HUDEP-2 (cell line): ENCODE measurements around the gene STYK1.
"Not testable (repeated sequence)": the region's sequence is repeated elsewhere in the genome, so short reads cannot be mapped to it uniquely, and the experiment has no call there.

ENCODE experiments used
- DNase-seq, 76 experiments: peaks; one replicate each; lab custom pipeline; 2025; ENCODE audit not compliant: unreplicated experiment in 76 of 76; lab: John Stamatoyannopoulos, UW

The STYK1 gene

GRCh38 chr12:10623131-10623530 is 50.7 kb downstream of the STYK1 start:
- no peak for DNase-seq

GRCh38 chr12:10621278-10621677 is 52.6 kb downstream of the STYK1 start:
- no peak for DNase-seq

- no peak for DNase-seq
Observed at GRCh38 chr12:10620078-10620779, 53.6 kb downstream of the STYK1 start.

GRCh38 chr12:10618338-10618987 is 55.4 kb downstream of the STYK1 start:
- DNase-seq: no peak

GRCh38 chr12:10617863-10618262 is 56.0 kb downstream of the STYK1 start:
- DNase-seq: peak in 1 of 76 experiments; percentile 2

GRCh38 chr12:10615532-10615931 is 58.3 kb downstream of the STYK1 start:
- DNase-seq: no peak

GRCh38 chr12:10614056-10614370 is 59.8 kb downstream of the STYK1 start:
- peak in 1 of 76 experiments; percentile 21 for DNase-seq

GRCh38 chr12:10613349-10614055 is 60.4 kb downstream of the STYK1 start, which contains the start of gene MAGOHB:
TSS of gene MAGOHB (minus strand) at chr12:10613609. CDS start at chr12:10613532, 77 bp downstream.
- DNase-seq: peak; percentile 4 to 95 (median 88)

- DNase-seq: peak in 3 of 76 experiments; percentile 34 to 52 (median 38)
Observed at GRCh38 chr12:10612984-10613348, 60.9 kb downstream of the STYK1 start.

- DNase-seq: no peak
Observed at GRCh38 chr12:10612110-10612509, 61.7 kb downstream of the STYK1 start.

GRCh38 chr12:10611258-10611657 is 62.6 kb downstream of the STYK1 start:
- DNase-seq: not testable (repeated sequence)

GRCh38 chr12:10610188-10610587 is 63.7 kb downstream of the STYK1 start:
- DNase-seq: no peak

- DNase-seq: peak in 9 of 76 experiments; percentile 3 to 30 (median 6)
Observed at GRCh38 chr12:10607885-10608458, 65.9 kb downstream of the STYK1 start.

GRCh38 chr12:10601860-10602259 is 72.0 kb downstream of the STYK1 start:
- no peak for DNase-seq

GRCh38 chr12:10600988-10601387 is 72.9 kb downstream of the STYK1 start:
- DNase-seq: no peak

GRCh38 chr12:10595881-10596280 is 78.0 kb downstream of the STYK1 start:
- DNase-seq: no peak

- DNase-seq: no peak
Observed at GRCh38 chr12:10590966-10591365, 82.9 kb downstream of the STYK1 start.

GRCh38 chr12:10584415-10584814 is 89.4 kb downstream of the STYK1 start:
- no peak for DNase-seq

- no peak for DNase-seq
Observed at GRCh38 chr12:10582704-10583103, 91.1 kb downstream of the STYK1 start.

- DNase-seq: not testable (repeated sequence)
Observed at GRCh38 chr12:10582133-10582532, 91.7 kb downstream of the STYK1 start.

GRCh38 chr12:10574307-10574706 is 99.5 kb downstream of the STYK1 start:
- no peak for DNase-seq
